PC-3 (cell line): ENCODE data around the gene SORBS2.

Source experiments
- CTCF ChIP-seq: fragments of 300-600 bp; sonication (generic); conservative IDR thresholded peaks from 2 replicates; pipeline ENCODE4 v1.5.1; 2017; ENCODE audit warnings: antibody characterized with exemption, low read depth, mild to moderate bottlenecking, low read length
- EZH2phosphoT487 ChIP-seq: fragments of 300-600 bp; sonication (generic); IDR thresholded peaks from 2 replicates; pipeline ENCODE4 v1.6.1; 2018; ENCODE audit warnings: mild to moderate bottlenecking, antibody characterized with exemption, low read length, borderline replicate concordance

GRCh38 chr4:185834088-185834487 is 22.1 kb upstream of the SORBS2 start:
- TF ChIP-seq CTCF, result no peak
- no peak for TF ChIP-seq EZH2phosphoT487
